Measurements from ENCODE around the gene RPL29.

RPL29 gene

DNA sequence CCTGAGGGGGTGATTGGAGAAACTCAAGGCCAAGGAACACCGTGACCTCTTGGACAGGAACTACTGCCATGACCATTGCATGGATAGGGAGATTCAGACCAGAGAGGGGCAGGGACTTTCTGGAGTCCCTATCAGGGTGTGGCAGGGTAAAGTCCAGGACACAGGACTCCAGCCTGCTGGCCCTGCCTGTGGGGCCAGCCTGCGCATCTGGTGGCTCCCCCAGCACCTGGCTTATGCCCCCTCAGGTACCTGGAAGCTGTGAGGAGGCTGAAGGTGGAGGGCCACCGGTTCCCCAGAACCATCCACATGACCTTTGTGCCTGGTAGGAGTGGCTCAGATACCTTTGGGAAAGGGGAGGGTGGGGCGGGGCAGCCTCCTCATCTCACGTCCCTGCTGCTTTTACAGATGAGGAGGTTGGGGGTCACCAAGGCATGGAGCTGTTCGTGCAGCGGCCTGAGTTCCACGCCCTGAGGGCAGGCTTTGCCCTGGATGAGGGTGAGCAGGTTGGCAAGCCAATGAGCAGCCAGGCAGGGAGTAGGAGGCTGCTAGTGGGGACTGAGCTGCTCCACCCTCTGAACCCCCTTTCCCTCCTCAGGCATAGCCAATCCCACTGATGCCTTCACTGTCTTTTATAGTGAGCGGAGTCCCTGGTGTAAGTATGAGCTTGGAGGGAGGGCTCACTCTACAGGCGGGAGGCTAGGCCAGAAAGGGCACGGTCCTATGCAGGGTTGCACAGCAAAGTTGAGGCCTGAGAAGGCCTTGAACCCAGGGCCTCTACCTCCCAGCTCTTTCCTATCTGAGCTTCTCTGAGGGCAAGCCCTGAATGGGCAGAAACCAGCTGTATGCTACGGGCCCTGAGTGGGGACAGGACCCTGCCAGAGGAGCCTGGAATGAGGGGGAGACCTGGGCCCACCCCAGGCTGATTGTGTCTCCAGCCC is 9.4 kb downstream of the RPL29 start:
- H2BK5ac ChIP-seq (ENCODE audit: low read depth, low read length, poor library complexity, severe bottlenecking): no peak overlapping the region
- H3K23ac ChIP-seq (ENCODE audit: low read length in 2 of 2): no peak overlapping the region
- H3K36me3 ChIP-seq (ENCODE audit: control insufficient read depth in 1 of 2, insufficient read depth in 2 of 2, low read depth in 1 of 2, low read length in 2 of 2): peaks cover under 1 to 31% of the 10 kb centered on the region in 2 experiments
- no peak overlapping the region for H2AK5ac ChIP-seq (ENCODE audit: low read length, severe bottlenecking)
- H3K4me3 ChIP-seq (ENCODE audit: insufficient read depth in 1 of 2, low read depth in 1 of 2, low read length in 2 of 2): no peak overlapping the region
- H4K8ac ChIP-seq (ENCODE audit: low read length): peak overlapping the region; percentile 19
- no peaks in the 10 kb centered on the region for H3K9me3 ChIP-seq (ENCODE audit: control insufficient read depth, low read length)
- no peak overlapping the region for H3K27ac ChIP-seq (ENCODE audit: low read length, poor library complexity, severe bottlenecking)
- peak overlapping the region in 1 of 2 experiments; percentile 17 for H3K4ac ChIP-seq (ENCODE audit: low read depth in 1 of 2, low read length in 2 of 2)
- 91% methylated on average over 12 of the region's 12 CpGs for WGBS
- no peak overlapping the region for H3K14ac ChIP-seq (ENCODE audit: low read length in 2 of 2)
- peaks cover 20% of the 10 kb centered on the region for H3K4me1 ChIP-seq (ENCODE audit: control insufficient read depth, insufficient read depth, low read depth, low read length)
- peaks cover 3% of the 10 kb centered on the region for H3K79me1 ChIP-seq (replicated peaks; ENCODE audit: low read length, poor library complexity, severe bottlenecking)
- H3K9ac ChIP-seq (ENCODE audit: low read length): no peak overlapping the region
- H3K27me3 ChIP-seq (ENCODE audit: control insufficient read depth in 1 of 2, insufficient read depth in 1 of 2, low read length in 2 of 2): no peaks in the 10 kb centered on the region
- no peak overlapping the region for H3K4me2 ChIP-seq (ENCODE audit: low read length, poor library complexity, severe bottlenecking)
- no peak overlapping the region for H3K18ac ChIP-seq (ENCODE audit: low read depth in 1 of 2, low read length in 2 of 2)
- no peak overlapping the region for H2BK15ac ChIP-seq (ENCODE audit: low read depth, poor library complexity, severe bottlenecking)
- no peak for DNase-seq
- no peak overlapping the region for H2AFZ ChIP-seq (ENCODE audit: low read depth, low read length)
- H2BK120ac ChIP-seq (ENCODE audit: low read depth, low read length): no peak overlapping the region
- no peak overlapping the region for H4K91ac ChIP-seq (ENCODE audit: low read length)
- H2BK12ac ChIP-seq (ENCODE audit: low read length in 2 of 2): no peak overlapping the region

DNA sequence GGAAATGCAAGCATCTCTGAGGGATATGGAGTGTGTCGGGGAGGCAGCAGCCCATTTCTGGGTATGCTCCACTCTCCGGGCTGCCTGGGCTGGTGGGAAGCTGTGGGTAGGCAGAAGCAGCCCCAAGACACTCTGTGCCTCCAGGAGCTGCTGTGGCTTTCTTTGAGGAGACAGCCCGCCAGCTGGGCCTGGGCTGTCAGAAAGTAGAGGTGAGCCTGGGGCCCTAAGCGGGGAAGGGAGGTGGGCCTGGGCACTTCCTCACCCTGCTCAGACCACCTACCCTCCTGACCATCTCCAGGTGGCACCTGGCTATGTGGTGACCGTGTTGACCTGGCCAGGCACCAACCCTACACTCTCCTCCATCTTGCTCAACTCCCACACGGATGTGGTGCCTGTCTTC is 10.6 kb downstream of the RPL29 start:
- Histone ChIP-seq H3K9ac (ENCODE audit: low read length) (peak overlapping the region; percentile 4), H2BK12ac (ENCODE audit: low read length in 2 of 2) (no peak overlapping the region), H3K4me3 (ENCODE audit: insufficient read depth in 1 of 2, low read depth in 1 of 2, low read length in 2 of 2) (no peak overlapping the region), H2BK15ac (ENCODE audit: low read depth, poor library complexity, severe bottlenecking) (peak overlapping the region; percentile 5), H3K14ac (ENCODE audit: low read length in 2 of 2) (no peak overlapping the region), H3K27ac (ENCODE audit: low read length, poor library complexity, severe bottlenecking) (no peak overlapping the region), H3K23ac (ENCODE audit: low read length in 2 of 2) (peak overlapping the region in 1 of 2 experiments; percentile 35), H2BK120ac (ENCODE audit: low read depth, low read length) (no peak overlapping the region), H3K18ac (ENCODE audit: low read depth in 1 of 2, low read length in 2 of 2) (no peak overlapping the region), H3K36me3 (ENCODE audit: control insufficient read depth in 1 of 2, insufficient read depth in 2 of 2, low read depth in 1 of 2, low read length in 2 of 2) (peaks cover 0 to 34% of the 10 kb centered on the region in 2 experiments), H3K79me1 (replicated peaks; ENCODE audit: low read length, poor library complexity, severe bottlenecking) (peaks cover 15% of the 10 kb centered on the region), H3K9me3 (ENCODE audit: control insufficient read depth, low read length) (no peaks in the 10 kb centered on the region), H4K91ac (ENCODE audit: low read length) (no peak overlapping the region), H3K4me1 (ENCODE audit: control insufficient read depth, insufficient read depth, low read depth, low read length) (peaks cover 20% of the 10 kb centered on the region), H2BK5ac (ENCODE audit: low read depth, low read length, poor library complexity, severe bottlenecking) (no peak overlapping the region), H3K4me2 (ENCODE audit: low read length, poor library complexity, severe bottlenecking) (no peak overlapping the region), H3K4ac (ENCODE audit: low read depth in 1 of 2, low read length in 2 of 2) (no peak overlapping the region), H2AFZ (ENCODE audit: low read depth, low read length) (no peak overlapping the region), H2AK5ac (ENCODE audit: low read length, severe bottlenecking) (no peak overlapping the region), H4K8ac (ENCODE audit: low read length) (no peak overlapping the region), H3K27me3 (ENCODE audit: control insufficient read depth in 1 of 2, insufficient read depth in 1 of 2, low read length in 2 of 2) (no peaks in the 10 kb centered on the region)
- WGBS: 92% methylated on average over 5 of the region's 6 CpGs
- no peak for DNase-seq

DNA sequence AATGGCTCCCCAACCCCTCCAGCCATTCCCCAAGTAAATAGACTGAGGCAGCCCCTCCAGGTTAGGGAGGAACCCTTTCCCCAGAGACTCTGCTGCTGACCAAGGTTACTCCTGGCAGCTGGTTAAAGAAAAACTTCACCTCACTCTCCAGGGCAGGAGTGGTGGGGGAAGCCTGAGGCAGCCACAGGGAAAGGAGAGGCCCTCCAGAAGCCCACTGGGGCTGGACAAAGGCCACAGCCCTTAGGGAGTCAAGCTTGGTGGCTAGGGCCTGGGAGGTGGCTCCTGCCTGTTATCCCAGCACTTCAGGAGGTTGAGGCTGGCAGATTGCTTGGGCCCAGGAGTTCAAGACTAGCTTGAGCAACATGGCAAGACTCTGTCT is 11.4 kb downstream of the RPL29 start:
- peak overlapping the region; percentile 63 for H2BK15ac ChIP-seq (ENCODE audit: low read depth, poor library complexity, severe bottlenecking)
- no peak overlapping the region for H2BK5ac ChIP-seq (ENCODE audit: low read depth, low read length, poor library complexity, severe bottlenecking)
- peak overlapping the region; percentile 9 to 98 for H2BK12ac ChIP-seq (ENCODE audit: low read length in 2 of 2)
- H3K36me3 ChIP-seq (ENCODE audit: control insufficient read depth in 1 of 2, insufficient read depth in 2 of 2, low read depth in 1 of 2, low read length in 2 of 2): peaks cover 0 to 29% of the 10 kb centered on the region in 2 experiments
- peak overlapping the region in 1 of 2 experiments; percentile 95 for H3K4me3 ChIP-seq (ENCODE audit: insufficient read depth in 1 of 2, low read depth in 1 of 2, low read length in 2 of 2)
- no peaks in the 10 kb centered on the region for H3K27me3 ChIP-seq (ENCODE audit: control insufficient read depth in 1 of 2, insufficient read depth in 1 of 2, low read length in 2 of 2)
- H4K8ac ChIP-seq (ENCODE audit: low read length): no peak overlapping the region
- no peak overlapping the region for H3K14ac ChIP-seq (ENCODE audit: low read length in 2 of 2)
- H3K9ac ChIP-seq (ENCODE audit: low read length): peak overlapping the region; percentile 92
- H3K18ac ChIP-seq (ENCODE audit: low read depth in 1 of 2, low read length in 2 of 2): peak overlapping the region; percentile 3 to 34
- H3K4me1 ChIP-seq (ENCODE audit: control insufficient read depth, insufficient read depth, low read depth, low read length): peaks cover 20% of the 10 kb centered on the region
- H2BK120ac ChIP-seq (ENCODE audit: low read depth, low read length): no peak overlapping the region
- no peaks in the 10 kb centered on the region for H3K9me3 ChIP-seq (ENCODE audit: control insufficient read depth, low read length)
- no peak for DNase-seq
- no peak overlapping the region for H2AFZ ChIP-seq (ENCODE audit: low read depth, low read length)
- H3K4ac ChIP-seq (ENCODE audit: low read depth in 1 of 2, low read length in 2 of 2): peak overlapping the region in 1 of 2 experiments; percentile 18
- peak overlapping the region; percentile 71 for H4K91ac ChIP-seq (ENCODE audit: low read length)
- peak overlapping the region; percentile 13 for H3K27ac ChIP-seq (ENCODE audit: low read length, poor library complexity, severe bottlenecking)
- H3K4me2 ChIP-seq (ENCODE audit: low read length, poor library complexity, severe bottlenecking): no peak overlapping the region
- no peak overlapping the region for H3K23ac ChIP-seq (ENCODE audit: low read length in 2 of 2)
- H2AK5ac ChIP-seq (ENCODE audit: low read length, severe bottlenecking): peak overlapping the region; percentile 79
- peaks cover 13% of the 10 kb centered on the region for H3K79me1 ChIP-seq (replicated peaks; ENCODE audit: low read length, poor library complexity, severe bottlenecking)

DNA sequence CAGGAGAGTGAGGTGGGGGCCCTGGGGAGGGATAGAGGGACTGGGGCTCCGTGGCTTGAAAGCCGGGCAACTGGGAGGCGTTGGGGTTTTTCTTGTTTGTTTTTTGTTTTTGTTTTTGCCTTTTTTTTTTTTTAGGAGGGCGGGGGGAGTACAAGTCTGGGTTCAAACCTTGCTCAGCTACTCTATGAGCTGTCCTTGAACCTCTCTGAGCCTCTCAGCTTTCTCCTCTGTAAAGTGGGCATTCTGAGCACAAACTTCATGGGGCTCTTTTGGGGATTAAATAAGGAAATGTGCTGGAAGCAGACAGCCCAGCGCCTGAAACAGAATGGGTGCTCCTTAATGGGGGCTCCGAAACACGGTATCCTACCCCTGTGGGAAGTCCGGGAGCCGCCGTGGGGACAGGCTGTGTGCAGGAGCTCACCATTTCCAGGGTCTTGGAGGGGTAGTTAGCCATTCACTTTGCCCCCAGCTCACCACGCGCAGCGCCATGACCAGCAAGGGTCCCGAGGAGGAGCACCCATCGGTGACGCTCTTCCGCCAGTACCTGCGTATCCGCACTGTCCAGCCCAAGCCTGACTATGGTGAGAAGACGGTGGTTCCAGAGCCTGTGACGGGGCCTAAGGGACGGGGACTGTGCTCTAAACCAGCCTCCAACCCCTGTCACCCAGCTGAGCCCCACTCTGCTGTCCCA is 12.0 kb downstream of the RPL29 start:
- Histone ChIP-seq H3K79me1 (replicated peaks; ENCODE audit: low read length, poor library complexity, severe bottlenecking) (peaks cover 12% of the 10 kb centered on the region), H3K4me3 (ENCODE audit: insufficient read depth in 1 of 2, low read depth in 1 of 2, low read length in 2 of 2) (peak overlapping the region; percentile 59 to 95), H3K18ac (ENCODE audit: low read depth in 1 of 2, low read length in 2 of 2) (peak overlapping the region; percentile 3 to 62), H2AK5ac (ENCODE audit: low read length, severe bottlenecking) (peak overlapping the region; percentile 79), H3K4ac (ENCODE audit: low read depth in 1 of 2, low read length in 2 of 2) (peak overlapping the region; percentile 18 to 34), H2BK120ac (ENCODE audit: low read depth, low read length) (peak overlapping the region; percentile 92), H3K27me3 (ENCODE audit: control insufficient read depth in 1 of 2, insufficient read depth in 1 of 2, low read length in 2 of 2) (no peaks in the 10 kb centered on the region), H3K23ac (ENCODE audit: low read length in 2 of 2) (no peak overlapping the region), H3K4me1 (ENCODE audit: control insufficient read depth, insufficient read depth, low read depth, low read length) (peaks cover 18% of the 10 kb centered on the region), H3K36me3 (ENCODE audit: control insufficient read depth in 1 of 2, insufficient read depth in 2 of 2, low read depth in 1 of 2, low read length in 2 of 2) (peaks cover 0 to 23% of the 10 kb centered on the region in 2 experiments), H2AFZ (ENCODE audit: low read depth, low read length) (no peak overlapping the region), H3K4me2 (ENCODE audit: low read length, poor library complexity, severe bottlenecking) (peak overlapping the region; percentile 64), H4K8ac (ENCODE audit: low read length) (peak overlapping the region; percentile 82), H3K9ac (ENCODE audit: low read length) (peak overlapping the region; percentile 92), H2BK15ac (ENCODE audit: low read depth, poor library complexity, severe bottlenecking) (peak overlapping the region; percentile 63), H3K27ac (ENCODE audit: low read length, poor library complexity, severe bottlenecking) (peak overlapping the region; percentile 93), H3K9me3 (ENCODE audit: control insufficient read depth, low read length) (no peaks in the 10 kb centered on the region), H2BK5ac (ENCODE audit: low read depth, low read length, poor library complexity, severe bottlenecking) (no peak overlapping the region), H2BK12ac (ENCODE audit: low read length in 2 of 2) (peak overlapping the region; percentile 9 to 98), H4K91ac (ENCODE audit: low read length) (peak overlapping the region; percentile 63), H3K14ac (ENCODE audit: low read length in 2 of 2) (peak overlapping the region; percentile 19 to 83)
- DNase-seq: no peak
- WGBS: 91% methylated on average over 18 of the region's 22 CpGs
